HepG2 (cell line): Measurements from ENCODE around the gene USP40. TPM values are rescaled to one million over a fixed set of nuclear protein-coding genes. Genes with fewer than 3 reads are reported as not detected.

ENCODE experiments used
- ELF3 ChIP-seq: IDR thresholded peaks from 2 replicates; pipeline ENCODE4 v1.6.1; 2016; ENCODE audit warnings: missing genetic modification reagents, missing compliant biosample characterization
- SKI ChIP-seq: fragments of 450-650 bp; IDR thresholded peaks from one replicate; pipeline ENCODE4 v1.6.1; 2018; ENCODE audit warnings: mild to moderate bottlenecking; ENCODE audit not compliant: partially characterized antibody
- SYNCRIP ChIP-seq: fragments of 200-400 bp; formaldehyde crosslinking; IDR thresholded peaks from 2 replicates; pipeline ENCODE4 v1.6.1; 2018; ENCODE audit warnings: mild to moderate bottlenecking, low read depth, low read length; ENCODE audit not compliant: insufficient read depth
- TFE3 ChIP-seq: IDR thresholded peaks from 2 replicates; pipeline ENCODE4 v1.6.1; 2016
- ZBTB1 ChIP-seq: sonication (generic); formaldehyde crosslinking; IDR thresholded peaks from 2 replicates; pipeline ENCODE4 v1.4.0; 2020; ENCODE audit warnings: missing genetic modification reagents, borderline replicate concordance
- ZFP91 ChIP-seq: sonication (generic); formaldehyde crosslinking; IDR thresholded peaks from 2 replicates; pipeline ENCODE4 v1.9.0; 2022; ENCODE audit warnings: missing genetic modification reagents, mild to moderate bottlenecking, borderline replicate concordance
- ZNF569 ChIP-seq: sonication (generic); formaldehyde crosslinking; IDR thresholded peaks from 2 replicates; pipeline ENCODE4 v1.5.0; 2020; ENCODE audit warnings: mild to moderate bottlenecking, missing genetic modification reagents, moderate library complexity, borderline replicate concordance
- polyA plus RNA-seq, 8 experiments: library from polyadenylated mRNA; depleted of rRNA in 3 of 8; stranded (reverse) in 7 of 8; unstranded in 1 of 8; fragments of >200 nt; fragmentation: Illumina TruSeq in 4 of 8; extraction: Trizol in 4 of 8; gene quantifications; 2 replicates each; pipeline versions ENCODE4 v1.2.1 to v1.2.3, GENCODE V29; 2011 to 2016; ENCODE audit warnings: low read depth in 4 of 8, missing spikeins in 1 of 8, mixed read lengths in 1 of 8; ENCODE audit not compliant: insufficient read depth in 1 of 8
- total RNA-seq, 5 experiments: library from RNA; depleted of rRNA; stranded (reverse); fragments of >200 nt; fragmentation: Illumina TruSeq; extraction: Trizol; gene quantifications; 2 replicates each; pipeline ENCODE4 v1.2.3, GENCODE V29; 2016; ENCODE audit warnings: low read depth in 1 of 5
- TF ChIP-seq, protein P1 (sequence below): sonication (generic); formaldehyde crosslinking; IDR thresholded peaks from 2 replicates; pipeline ENCODE4 v1.5.0; 2020; ENCODE audit warnings: mild to moderate bottlenecking, missing genetic modification reagents

Gene USP40
- total and polyA plus RNA-seq, 2 of the 13 experiments (the other 11 are each of a cell fraction or from before 2014, with no cell fraction given): 41.0 to 46.3 TPM

DNA sequence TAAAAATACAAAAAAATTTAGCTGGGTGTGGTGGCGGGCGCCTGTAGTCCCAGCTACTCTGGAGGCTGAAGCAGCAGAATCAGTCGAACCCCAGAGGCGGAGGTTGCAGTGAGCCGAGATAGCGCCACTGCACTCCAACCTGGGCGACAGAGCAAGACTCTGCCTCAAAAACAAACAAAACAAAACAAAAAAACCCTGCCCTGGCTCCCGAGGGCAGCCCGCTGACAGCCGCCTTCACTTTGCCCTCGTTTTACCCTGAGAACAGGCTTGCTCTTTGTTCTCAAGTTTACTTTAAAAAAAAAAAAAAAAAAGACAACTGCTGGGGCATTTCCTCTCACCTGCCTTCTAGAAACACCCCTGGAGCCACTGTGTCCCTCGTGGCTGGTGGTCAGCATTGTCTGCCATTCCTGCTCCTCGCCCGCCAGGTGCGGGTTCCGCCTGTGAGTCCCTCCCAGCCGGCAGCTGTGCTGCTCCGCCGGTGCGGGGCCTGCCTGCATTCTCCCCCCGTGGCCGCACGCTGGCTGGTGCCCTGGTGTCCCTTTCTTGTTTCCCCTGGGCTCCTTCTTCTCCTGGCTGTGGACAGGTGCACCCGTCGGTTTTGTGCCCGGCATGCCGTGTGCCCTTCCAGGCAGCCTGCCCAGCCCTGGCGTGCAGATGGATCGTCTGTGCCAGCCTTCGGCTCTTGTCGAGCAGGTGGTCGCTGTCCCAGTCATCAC, 105.7 kb downstream of the USP40 start (continued):
- TF ChIP-seq TFE3 (0 out of 2 replicates have a peak, but pooled peaks have one; percentile 18), ELF3 (CRISPR knock-in tag) (peak; percentile 8; the same call in 1 of the 2 replicates), ZNF569 (no peak), ZFP91 (CRISPR knock-in tag) (0 out of 2 replicates have a peak, but pooled peaks have one; percentile 22), ZBTB1 (CRISPR knock-in tag) (peak; percentile 97), SYNCRIP (no peak), SKI (peak; percentile 49)
- TF ChIP-seq, protein P1, sequence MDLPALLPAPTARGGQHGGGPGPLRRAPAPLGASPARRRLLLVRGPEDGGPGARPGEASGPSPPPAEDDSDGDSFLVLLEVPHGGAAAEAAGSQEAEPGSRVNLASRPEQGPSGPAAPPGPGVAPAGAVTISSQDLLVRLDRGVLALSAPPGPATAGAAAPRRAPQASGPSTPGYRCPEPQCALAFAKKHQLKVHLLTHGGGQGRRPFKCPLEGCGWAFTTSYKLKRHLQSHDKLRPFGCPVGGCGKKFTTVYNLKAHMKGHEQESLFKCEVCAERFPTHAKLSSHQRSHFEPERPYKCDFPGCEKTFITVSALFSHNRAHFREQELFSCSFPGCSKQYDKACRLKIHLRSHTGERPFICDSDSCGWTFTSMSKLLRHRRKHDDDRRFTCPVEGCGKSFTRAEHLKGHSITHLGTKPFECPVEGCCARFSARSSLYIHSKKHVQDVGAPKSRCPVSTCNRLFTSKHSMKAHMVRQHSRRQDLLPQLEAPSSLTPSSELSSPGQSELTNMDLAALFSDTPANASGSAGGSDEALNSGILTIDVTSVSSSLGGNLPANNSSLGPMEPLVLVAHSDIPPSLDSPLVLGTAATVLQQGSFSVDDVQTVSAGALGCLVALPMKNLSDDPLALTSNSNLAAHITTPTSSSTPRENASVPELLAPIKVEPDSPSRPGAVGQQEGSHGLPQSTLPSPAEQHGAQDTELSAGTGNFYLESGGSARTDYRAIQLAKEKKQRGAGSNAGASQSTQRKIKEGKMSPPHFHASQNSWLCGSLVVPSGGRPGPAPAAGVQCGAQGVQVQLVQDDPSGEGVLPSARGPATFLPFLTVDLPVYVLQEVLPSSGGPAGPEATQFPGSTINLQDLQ (CRISPR knock-in tag): no peak
